T-cell (primary cell): Measurements from ENCODE around the gene ST8SIA1. TPM values are rescaled to one million over a fixed set of nuclear protein-coding genes. Genes with fewer than 3 reads are reported as not detected.

ENCODE experiments used
- ATAC-seq, 4 experiments: fragments of 200-7000 bp in 3 of 4; fragments of 150-1000 bp in 1 of 4; cut with Tn5 transposase; replicated peaks in 1 of 4; 1 replicate in 3 of 4; 2 replicates in 1 of 4; pipeline ENCODE4 v1.10.0; 2021; ENCODE audit warnings: moderate library complexity in 3 of 4, mild to moderate bottlenecking in 2 of 4, moderate number of reproducible peaks in 1 of 4
- CTCF ChIA-PET, 2 donors: fragments of 300-600 bp; sonication (Branson Sonifier 250); formaldehyde crosslinking; loops; one replicate each; lab custom pipeline; 2022; ENCODE audit warnings: antibody characterized with exemption in 2 of 2; lab: Charles Lee
- POLR2A ChIA-PET, 2 donors: fragments of 300-600 bp; sonication (Branson Sonifier 250); formaldehyde crosslinking; loops; one replicate each; lab custom pipeline; 2022; ENCODE audit warnings: antibody characterized with exemption in 2 of 2; lab: Charles Lee
- DNase-seq, 35 experiments: peaks; one replicate each; pipeline versions ENCODE4 v3.0.0 to v3.0.0-alpha.2; 2013 to 2023
- H3K27ac ChIP-seq: one replicate; pipeline ENCODE4 v1.5.1; 2013; ENCODE audit warnings: low read length
- H3K27me3 ChIP-seq, 2 experiments: replicated peaks in 1 of 2; 1 replicate in 1 of 2; 2 replicates in 1 of 2; pipeline versions ENCODE4 v1.6.1 to v1.7.0; 2013; ENCODE audit warnings: low read length in 1 of 2, mixed read lengths in 1 of 2; ENCODE audit not compliant: control insufficient read depth in 2 of 2, insufficient read depth in 2 of 2; ENCODE audit errors: extremely low read depth in 1 of 2
- H3K36me3 ChIP-seq, 2 donors: 1 replicate in 1 of 2; 2 replicates in 1 of 2; pipeline versions ENCODE4 v1.6.1 to v1.7.0; 2013; ENCODE audit warnings: low read length in 1 of 2; ENCODE audit not compliant: control insufficient read depth in 2 of 2, insufficient read depth in 1 of 2; ENCODE audit errors: extremely low read depth in 1 of 2
- H3K4me1 ChIP-seq, 2 experiments: 1 replicate in 1 of 2; 2 replicates in 1 of 2; pipeline versions ENCODE4 v1.6.1 to v1.7.0; 2013; ENCODE audit warnings: low read length in 2 of 2, mixed read lengths in 1 of 2; ENCODE audit not compliant: insufficient read depth in 2 of 2, control insufficient read depth in 1 of 2; ENCODE audit errors: extremely low read depth in 1 of 2
- H3K4me3 ChIP-seq, 2 donors: 1 replicate in 1 of 2; 2 replicates in 1 of 2; pipeline versions ENCODE4 v1.5.1 to v1.7.0; 2013; ENCODE audit warnings: mild to moderate bottlenecking in 2 of 2, low read length in 1 of 2, moderate library complexity in 1 of 2; ENCODE audit not compliant: control insufficient read depth in 1 of 2; ENCODE audit errors: extremely low read depth in 1 of 2
- H3K9me3 ChIP-seq: 2 replicates; pipeline ENCODE4 v1.7.0; 2013
- H3K27ac Mint-ChIP-seq, 2 donors: one replicate each; pipeline ENCODE4 v1.8.0; 2020 to 2021; ENCODE audit warnings: mild to moderate bottlenecking in 2 of 2, mixed read lengths in 2 of 2
- H3K27me3 Mint-ChIP-seq, 2 donors: one replicate each; pipeline ENCODE4 v1.8.0; 2021 to 2022; ENCODE audit warnings: mixed read lengths in 2 of 2
- H3K36me3 Mint-ChIP-seq: one replicate; pipeline ENCODE4 v1.8.0; 2021; ENCODE audit warnings: mixed read lengths
- H3K4me1 Mint-ChIP-seq, 3 donors: one replicate each; pipeline ENCODE4 v1.8.0; 2020 to 2022; ENCODE audit warnings: mixed read lengths in 3 of 3, mild to moderate bottlenecking in 1 of 3
- H3K4me3 Mint-ChIP-seq, 3 donors: one replicate each; pipeline ENCODE4 v1.8.0; 2020 to 2022; ENCODE audit warnings: mild to moderate bottlenecking in 3 of 3, mixed read lengths in 3 of 3, moderate library complexity in 3 of 3
- H3K9me3 Mint-ChIP-seq, 3 donors: one replicate each; pipeline ENCODE4 v1.8.0; 2020 to 2022; ENCODE audit warnings: mixed read lengths in 3 of 3
- WGBS: methylation state at CpG from one replicate; pipeline ENCODE4 v1.1.5; 2013; ENCODE audit warnings: missing lambda C conversion rate; ENCODE audit not compliant: insufficient coverage; 5-methylcytosine and 5-hydroxymethylcytosine counted together
- total RNA-seq, 35 experiments: library from RNA in 6 of 35; stranded (reverse) in 6 of 35; fragments of 120-200 nt in 1 of 35; gene quantifications; one replicate each; pipeline versions ENCODE4 v1.2.1 to v1.2.4 and lab custom pipeline; 2013 to 2026

Gene ST8SIA1
- total RNA-seq, 5 donors from 2014 or later (not counting 1 experiment from before 2014, with no cell fraction given) = 10.8 to 19.8 (median 15.2) TPM

- no CpG with 5 or more reads among the region's 2 CpGs for WGBS
- POLR2A ChIA-PET = no interaction called here
- Histone ChIP-seq H3K27ac (no peak overlapping the region), H3K27me3 (no peaks in the 10 kb centered on the region), H3K4me1 (peaks cover 0 to 4% of the 10 kb centered on the region in 2 experiments), H3K4me3 (no peak overlapping the region), H3K9me3 (no peaks in the 10 kb centered on the region), H3K36me3 (no peaks in the 10 kb centered on the region)
- Mint-ChIP-seq H3K4me3 (no peak overlapping the region), H3K36me3 (peaks cover 6% of the 10 kb centered on the region), H3K27me3 (no peaks in the 10 kb centered on the region), H3K9me3 (no peaks in the 10 kb centered on the region), H3K27ac (no peak overlapping the region), H3K4me1 (peaks cover 0 to 23% (median 12%) of the 10 kb centered on the region in 3 donors)
- ATAC-seq = no peak
- CTCF ChIA-PET = no interaction called here
- no peak for DNase-seq
These were observed 106.3 kb downstream of the ST8SIA1 start for GRCh38 chr12:22228022-22228875.

- Mint-ChIP-seq H3K27ac (no peak overlapping the region), H3K4me3 (no peak overlapping the region), H3K27me3 (no peaks in the 10 kb centered on the region), H3K4me1 (peaks cover 0 to 21% (median 12%) of the 10 kb centered on the region in 3 donors), H3K36me3 (peaks cover 1% of the 10 kb centered on the region), H3K9me3 (no peaks in the 10 kb centered on the region)
- no peak for ATAC-seq
- WGBS = 83% methylated on average over 3 of the region's 4 CpGs
- peaks cover 0 to 4% of the 10 kb centered on the region in 2 experiments for H3K4me1 ChIP-seq
- H3K27ac ChIP-seq = no peak overlapping the region
- DNase-seq = no peak
- POLR2A ChIA-PET = no interaction called here
- CTCF ChIA-PET = no interaction called here
- H3K9me3 ChIP-seq = no peaks in the 10 kb centered on the region
- no peaks in the 10 kb centered on the region for H3K27me3 ChIP-seq
- no peak overlapping the region for H3K4me3 ChIP-seq
- H3K36me3 ChIP-seq = no peaks in the 10 kb centered on the region
These were observed 111.2 kb downstream of the ST8SIA1 start for GRCh38 chr12:22223356-22223755.

- DNase-seq = no peak
These were observed 117.0 kb downstream of the ST8SIA1 start for GRCh38 chr12:22217556-22217955.

GRCh38 chr12:22215467-22216253 is 118.8 kb downstream of the ST8SIA1 start:
- 96% methylated on average over 2 of the region's 4 CpGs for WGBS

More at GRCh38 chr12:22217556-22217955, 117.0 kb downstream of the ST8SIA1 start:
- no peaks in the 10 kb centered on the region for H3K4me1 ChIP-seq
- Mint-ChIP-seq H3K4me3 (no peak overlapping the region), H3K4me1 (no peaks in the 10 kb centered on the region), H3K27me3 (no peaks in the 10 kb centered on the region), H3K9me3 (peaks cover 0 to 8% (median 0%) of the 10 kb centered on the region in 3 donors), H3K27ac (no peak overlapping the region), H3K36me3 (peaks cover 3% of the 10 kb centered on the region)
- ATAC-seq = no peak
- H3K36me3 ChIP-seq = no peaks in the 10 kb centered on the region
- H3K27me3 ChIP-seq = no peaks in the 10 kb centered on the region
- ChIA-PET CTCF (no interaction called here), POLR2A (no interaction called here)
- H3K4me3 ChIP-seq = no peak overlapping the region
- no peak overlapping the region for H3K27ac ChIP-seq
- no peaks in the 10 kb centered on the region for H3K9me3 ChIP-seq
- no CpG with 5 or more reads among the region's 1 CpG for WGBS

DNA sequence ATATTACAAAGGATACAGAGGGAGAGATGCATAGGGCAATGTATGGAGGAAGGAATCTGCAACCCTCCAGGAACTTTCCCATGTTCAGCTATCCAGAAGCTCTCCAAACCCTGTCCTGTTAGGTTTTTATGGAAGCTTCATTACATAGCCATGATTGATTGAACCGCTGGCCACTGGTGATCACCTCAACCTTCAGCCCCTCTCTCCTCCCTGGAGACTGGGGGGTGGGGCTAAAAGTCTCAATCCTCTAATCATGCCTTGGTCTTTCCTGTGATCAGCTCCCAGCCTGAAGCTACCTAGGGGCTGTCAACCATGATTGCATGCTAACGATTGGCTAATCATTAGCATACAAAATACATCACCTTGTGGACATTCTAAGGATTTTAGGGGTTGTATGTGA is 123.4 kb downstream of the ST8SIA1 start:
- ChIA-PET POLR2A (no interaction called here), CTCF (no interaction called here)
- H3K36me3 ChIP-seq = no peaks in the 10 kb centered on the region
- Mint-ChIP-seq H3K27me3 (no peaks in the 10 kb centered on the region), H3K4me3 (no peak overlapping the region), H3K27ac (no peak overlapping the region), H3K4me1 (peaks cover 0 to 1% (median 0%) of the 10 kb centered on the region in 3 donors), H3K36me3 (peaks cover 7% of the 10 kb centered on the region), H3K9me3 (peaks cover 0 to 8% (median 0%) of the 10 kb centered on the region in 3 donors)
- ATAC-seq (no peak), DNase-seq (no peak)
- H3K27ac ChIP-seq = no peak overlapping the region
- H3K4me1 ChIP-seq = no peaks in the 10 kb centered on the region
- H3K9me3 ChIP-seq = no peaks in the 10 kb centered on the region
- no peaks in the 10 kb centered on the region for H3K27me3 ChIP-seq
- WGBS = no CpG with 5 or more reads among the region's 2 CpGs
- H3K4me3 ChIP-seq = no peak overlapping the region

More at GRCh38 chr12:22215467-22216253, 118.8 kb downstream of the ST8SIA1 start:
- peaks cover 3% of the 10 kb centered on the region for H3K36me3 Mint-ChIP-seq
- ChIA-PET CTCF (no interaction called here), POLR2A (no interaction called here)
- Histone ChIP-seq H3K4me3 (no peak overlapping the region), H3K36me3 (no peaks in the 10 kb centered on the region), H3K4me1 (no peaks in the 10 kb centered on the region), H3K27me3 (no peaks in the 10 kb centered on the region), H3K27ac (no peak overlapping the region), H3K9me3 (no peaks in the 10 kb centered on the region)
- no peaks in the 10 kb centered on the region for H3K4me1 Mint-ChIP-seq
- H3K27ac Mint-ChIP-seq = no peak overlapping the region
- no peak for DNase-seq
- no peaks in the 10 kb centered on the region for H3K27me3 Mint-ChIP-seq
- ATAC-seq = no peak
- H3K9me3 Mint-ChIP-seq = peaks cover 0 to 8% (median 0%) of the 10 kb centered on the region in 3 donors
- no peak overlapping the region for H3K4me3 Mint-ChIP-seq

GRCh38 chr12:22209422-22209821 is 125.1 kb downstream of the ST8SIA1 start:
- Histone ChIP-seq H3K4me3 (no peak overlapping the region), H3K36me3 (no peaks in the 10 kb centered on the region), H3K9me3 (no peaks in the 10 kb centered on the region), H3K27ac (no peak overlapping the region), H3K27me3 (no peaks in the 10 kb centered on the region), H3K4me1 (no peaks in the 10 kb centered on the region)
- ATAC-seq (no peak), DNase-seq (no peak)
- Mint-ChIP-seq H3K27me3 (no peaks in the 10 kb centered on the region), H3K27ac (no peak overlapping the region), H3K9me3 (peaks cover under 1 to 8% (median under 1%) of the 10 kb centered on the region in 3 donors), H3K36me3 (peaks cover 10% of the 10 kb centered on the region), H3K4me1 (peaks cover 0 to 1% (median 0%) of the 10 kb centered on the region in 3 donors), H3K4me3 (no peak overlapping the region)
- CTCF ChIA-PET = no interaction called here
- POLR2A ChIA-PET = no interaction called here
